K562 (cell line): Measurements from ENCODE around the gene SHISA6. TPM values are rescaled to one million over a fixed set of nuclear protein-coding genes. Genes with fewer than 3 reads are reported as not detected.

Experiments
- ATAC-seq: fragments of 200-7000 bp; cut with Tn5 transposase; 3 replicates; pipeline ENCODE4 v1.9.1; 2020; ENCODE audit warnings: moderate library complexity
- BruUV-seq: library from RNA; stranded (reverse); fragments of 400-500 nt; replicated peaks from 2 replicates; lab custom pipeline; 2021; lab: Mats Ljungman, UMichigan
- CTCF ChIA-PET: fragments of 300-600 bp; formaldehyde crosslinking; extraction: SDS; loops from one replicate; lab custom pipeline; 2021; ENCODE audit warnings: low intra/inter-chr PET ratio; lab: Yijun Ruan, JAX
- POLR2A ChIA-PET: fragments of 300-600, 350-650 bp; sonication (Branson Sonifier 250); formaldehyde crosslinking; extraction: SDS; loops from one replicate; lab custom pipeline; 2021; ENCODE audit warnings: antibody characterized with exemption, inconsistent platforms; lab: Yijun Ruan, JAX
- DNase-seq, 4 experiments: peaks; one replicate each; pipeline versions ENCODE4 v3.0.0 to v3.0.0-alpha.2; 2011 to 2018; ENCODE audit warnings: low spot score in 3 of 4, mixed read lengths in 3 of 4; ENCODE audit errors: extremely low read depth in 1 of 4
- FAIRE-seq: peaks from 2 replicates; lab custom pipeline; 2011; peaks lifted over from hg19 to GRCh38; lab: Jason Lieb, UNC
- H2AFZ ChIP-seq: 2 replicates; pipeline ENCODE4 v1.6.0; 2011; ENCODE audit warnings: low read depth, low read length, control low read depth, inconsistent platforms
- H3K27ac ChIP-seq: fragments of 200-600 bp; 3 replicates; pipeline ENCODE4 v1.8.0; 2011; ENCODE audit warnings: low read depth, mild to moderate bottlenecking, control low read depth, inconsistent platforms, low read length, moderate library complexity, mixed read lengths; ENCODE audit errors: extremely low read depth
- H3K27me3 ChIP-seq, 2 experiments: fragments of 300-600 bp in 1 of 2; 2 replicates in 1 of 2; 3 replicates in 1 of 2; pipeline versions ENCODE4 v1.6.0 to v1.8.0; 2011; ENCODE audit warnings: inconsistent platforms in 2 of 2, low read length in 2 of 2, mild to moderate bottlenecking in 1 of 2, mixed read lengths in 1 of 2, moderate library complexity in 1 of 2; ENCODE audit not compliant: control insufficient read depth in 2 of 2, insufficient read depth in 2 of 2
- H3K36me3 ChIP-seq: fragments of 300-600 bp; 3 replicates; pipeline ENCODE4 v1.8.0; 2011; ENCODE audit warnings: mild to moderate bottlenecking, low read length, inconsistent platforms; ENCODE audit not compliant: control insufficient read depth, insufficient read depth
- H3K4me1 ChIP-seq, 2 experiments: fragments of 200-600 bp in 1 of 2; replicated peaks in 1 of 2; 2 replicates in 1 of 2; 3 replicates in 1 of 2; pipeline versions ENCODE4 v1.5.1 to v1.8.0; 2011; ENCODE audit warnings: inconsistent platforms in 2 of 2, low read length in 2 of 2, mild to moderate bottlenecking in 1 of 2, mixed read lengths in 1 of 2, moderate library complexity in 1 of 2; ENCODE audit not compliant: control insufficient read depth in 2 of 2, insufficient read depth in 2 of 2
- H3K4me2 ChIP-seq: 2 replicates; pipeline ENCODE4 v1.6.1; 2011; ENCODE audit warnings: low read length, control low read depth, inconsistent platforms, mixed read lengths; ENCODE audit not compliant: insufficient read depth
- H3K4me3 ChIP-seq: fragments of 200-600 bp; sonication (generic), shearing (Covaris generic); 2 replicates; pipeline ENCODE4 v1.5.1; 2016; ENCODE audit warnings: control low read depth, inconsistent platforms
- H3K79me2 ChIP-seq: fragments of 200-600 bp; 3 replicates; pipeline ENCODE4 v1.8.0; 2011; ENCODE audit warnings: low read length, inconsistent platforms; ENCODE audit not compliant: control insufficient read depth, insufficient read depth
- H3K9ac ChIP-seq, 2 experiments: 2 replicates each; pipeline versions ENCODE4 v1.6.0 to v1.6.1; 2011; ENCODE audit warnings: low read depth in 2 of 2, low read length in 2 of 2, control low read depth in 1 of 2, inconsistent platforms in 1 of 2, mild to moderate bottlenecking in 1 of 2, mixed read lengths in 1 of 2; ENCODE audit not compliant: insufficient read depth in 1 of 2
- H3K9me1 ChIP-seq: one replicate; pipeline ENCODE4 v1.6.0; 2011; ENCODE audit warnings: inconsistent platforms, mild to moderate bottlenecking, low read length, moderate library complexity; ENCODE audit not compliant: control insufficient read depth, insufficient read depth
- H3K9me3 ChIP-seq: replicated peaks from 2 replicates; pipeline ENCODE4 v1.5.1; 2011; ENCODE audit warnings: low read depth, low read length, inconsistent platforms; ENCODE audit not compliant: control insufficient read depth, insufficient read depth
- H4K20me1 ChIP-seq: replicated peaks from 2 replicates; pipeline ENCODE4 v1.6.1; 2011; ENCODE audit warnings: low read length, inconsistent platforms, mixed read lengths; ENCODE audit not compliant: control insufficient read depth, insufficient read depth
- ARID3B ChIP-seq: fragments of 250-450 bp; sonication (Bioruptor Pico); IDR thresholded peaks from 2 replicates; pipeline ENCODE4 v1.4.0; 2020; ENCODE audit warnings: borderline replicate concordance
- BRCA1 ChIP-seq, 2 experiments: fragments of 450-650 bp in 1 of 2; sonication (generic) in 1 of 2; formaldehyde crosslinking in 1 of 2; IDR thresholded peaks; 2 replicates each; pipeline versions ENCODE4 v1.5.0 to v1.6.1; 2017 to 2020; ENCODE audit warnings: mild to moderate bottlenecking in 1 of 2, missing genetic modification reagents in 1 of 2
- FOS ChIP-seq: IDR thresholded peaks from 3 replicates; pipeline ENCODE4 v1.6.1; 2011; ENCODE audit not compliant: insufficient read length; ENCODE audit errors: extremely low read depth
- FOXJ3 ChIP-seq: sonication (generic); formaldehyde crosslinking; IDR thresholded peaks from 2 replicates; pipeline ENCODE4 v1.4.0; 2020; ENCODE audit warnings: mild to moderate bottlenecking, missing genetic modification reagents
- MTA2 ChIP-seq: fragments of 450-650 bp; IDR thresholded peaks from 2 replicates; pipeline ENCODE4 v1.6.1; 2016; ENCODE audit warnings: low read depth
- PHF21A ChIP-seq: fragments of 450-650 bp; IDR thresholded peaks from 2 replicates; pipeline ENCODE4 v1.6.1; 2017; ENCODE audit warnings: low read depth, borderline replicate concordance
- SP1 ChIP-seq: sonication (generic); formaldehyde crosslinking; IDR thresholded peaks from 2 replicates; pipeline ENCODE4 v1.8.1; 2022; ENCODE audit warnings: mild to moderate bottlenecking, missing genetic modification reagents
- TAL1 ChIP-seq: fragments of 450-650 bp; IDR thresholded peaks from 2 replicates; pipeline ENCODE4 v1.6.1; 2016; ENCODE audit warnings: mild to moderate bottlenecking
- ZNF384 ChIP-seq: IDR thresholded peaks from 2 replicates; pipeline ENCODE4 v1.6.1; 2012; ENCODE audit warnings: low read depth, low read length, improper control_type of control experiment
- ZNF431 ChIP-seq: sonication (generic); formaldehyde crosslinking; IDR thresholded peaks from 2 replicates; pipeline ENCODE4 v1.8.0; 2022; ENCODE audit warnings: mild to moderate bottlenecking, missing genetic modification reagents
- ZNF551 ChIP-seq: fragments of 250-450 bp; sonication (Bioruptor Pico); IDR thresholded peaks from 2 replicates; pipeline ENCODE4 v1.5.0; 2021; ENCODE audit warnings: mild to moderate bottlenecking, moderate library complexity
- ZNF644 ChIP-seq: fragments of 200-800 bp; sonication (Bioruptor generic); IDR thresholded peaks from 2 replicates; pipeline ENCODE4 v1.6.1; 2016; ENCODE audit warnings: low read depth, missing genetic modification characterization, missing compliant biosample characterization
- WGBS: fragments of 100-300 bp; shearing (Covaris generic); methylation state at CpG from one replicate; pipeline ENCODE4 v1.1.6; 2016; ENCODE audit warnings: low coverage, mixed read lengths; ENCODE audit not compliant: insufficient coverage; ENCODE audit errors: missing lambda C conversion rate; 5-methylcytosine and 5-hydroxymethylcytosine counted together
- in situ Hi-C: fragments of 300-500 bp; cut with MboI; formaldehyde crosslinking; loops from 4 replicates; pipeline ENCODE4 v1.15.0; 2018; ENCODE audit warnings: inconsistent platforms, mixed read lengths
- intact Hi-C: fragments of 100-400 bp; cut with micrococcal nuclease; formaldehyde crosslinking; loops from 2 replicates; pipeline ENCODE4 v1.14.2; 2022
- polyA plus RNA-seq, 8 experiments: library from polyadenylated mRNA; depleted of rRNA in 4 of 8; stranded (reverse) in 5 of 8; unstranded in 3 of 8; fragments of >200 nt; fragmentation: Nextera tagmentation in 2 of 8; fragmentation: Illumina TruSeq in 1 of 8; extraction: Ambion mirVana in 2 of 8; extraction: Trizol in 1 of 8; gene quantifications; 2 replicates each; pipeline versions ENCODE4 v1.2.1 to v1.2.3, GENCODE V29; 2011 to 2014; ENCODE audit warnings: inconsistent platforms in 1 of 8, missing spikeins in 1 of 8
- total RNA-seq, 7 experiments: library from RNA; depleted of rRNA in 6 of 7; stranded (reverse); fragments of >200 nt in 6 of 7; fragmentation: Illumina TruSeq in 2 of 7; extraction: Trizol in 2 of 7; gene quantifications; 2 replicates each; pipeline versions ENCODE4 v1.2.1 to v1.2.3, GENCODE V29; 2011 to 2021; ENCODE audit warnings: low replicate concordance in 1 of 7

SHISA6 gene
- total and polyA plus RNA-seq, 9 of the 15 experiments (the other 6 are each of a cell fraction or from before 2014, with no cell fraction given) = not detected

GRCh38 chr17:11292491-11292890, 51.5 kb downstream of the SHISA6 start:
- Histone ChIP-seq H3K27ac (no peak overlapping the region), H3K4me3 (no peak overlapping the region), H4K20me1 (no peaks in the 10 kb centered on the region), H3K4me2 (no peak overlapping the region), H2AFZ (no peak overlapping the region), H3K79me2 (no peaks in the 10 kb centered on the region), H3K9me1 (no peaks in the 10 kb centered on the region), H3K4me1 (no peaks in the 10 kb centered on the region), H3K9me3 (no peaks in the 10 kb centered on the region), H3K9ac (no peak overlapping the region), H3K36me3 (no peaks in the 10 kb centered on the region), H3K27me3 (no peaks in the 10 kb centered on the region)
- intact Hi-C loops (no loop called here), in situ Hi-C loops (no loop called here)
- FAIRE-seq (no peak), DNase-seq (no peak), ATAC-seq (no peak)
- no TSS peak for BruUV-seq
- ChIA-PET CTCF (no interaction called here), POLR2A (no interaction called here)
- WGBS = 2% methylated on average over 6 of the region's 8 CpGs
- no peak for TF ChIP-seq SP1 (CRISPR knock-in tag)

- DNase-seq = no peak
- CTCF ChIA-PET = no interaction called here
- POLR2A ChIA-PET = no interaction called here
- Histone ChIP-seq H3K9me1 (no peaks in the 10 kb centered on the region), H4K20me1 (no peaks in the 10 kb centered on the region), H3K4me3 (no peak overlapping the region), H3K4me2 (no peak overlapping the region), H2AFZ (no peak overlapping the region), H3K27me3 (no peaks in the 10 kb centered on the region), H3K79me2 (no peaks in the 10 kb centered on the region), H3K27ac (no peak overlapping the region), H3K9me3 (no peaks in the 10 kb centered on the region), H3K9ac (no peak overlapping the region), H3K36me3 (no peaks in the 10 kb centered on the region), H3K4me1 (no peaks in the 10 kb centered on the region)
- in situ Hi-C loops (no loop called here), intact Hi-C loops (no loop called here)
- no peak for ATAC-seq
- TF ChIP-seq ZNF384 = no peak
- no peak for TF ChIP-seq ZNF644 (tag)
- TF ChIP-seq ZNF431 (CRISPR knock-in tag) = no peak
- TF ChIP-seq BRCA1 (IDR thresholded peaks at IDR 0.05) = no peak
- no peak for TF ChIP-seq BRCA1 (CRISPR knock-in tag; IDR thresholded peaks at IDR 0.05)
- no peak for TF ChIP-seq TAL1
- no peak for TF ChIP-seq ZNF551 (CRISPR knock-in tag)
- no peak for TF ChIP-seq ARID3B (CRISPR knock-in tag)
- no peak for TF ChIP-seq PHF21A
- TF ChIP-seq FOS = no peak
- TF ChIP-seq MTA2 = no peak
- TF ChIP-seq FOXJ3 (CRISPR knock-in tag) = no peak
- 0% methylated on average over 8 of the region's 8 CpGs for WGBS
- no TSS peak for BruUV-seq
- FAIRE-seq = no peak
Observed at GRCh38 chr17:11293480-11293879, 52.5 kb downstream of the SHISA6 start.
